Stimulated activated CD4-positive, alpha-beta T cell treated with anti-CD3 and anti-CD28 coated beads, Interleukin-15, amount 100 ng/mL, for 48 hours (primary cell): ENCODE results near the gene SCYGR1.
A peak's percentile ranks its signal among the peaks of the same experiment; 100 is the strongest.
"Not testable (repeated sequence)": the region's sequence is repeated elsewhere in the genome, so short reads cannot be mapped to it uniquely, and the experiment has no call there.

Source experiments
- DNase-seq, 2 donors: peaks; one replicate each; pipeline ENCODE4 v3.0.0-alpha.2; 2020; ENCODE audit warnings: low read depth in 2 of 2

The SCYGR1 gene, protein sequence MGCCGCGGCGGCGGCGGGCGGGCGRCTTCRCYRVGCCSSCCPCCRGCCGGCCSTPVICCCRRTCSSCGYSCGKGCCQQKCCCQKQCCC

DNA sequence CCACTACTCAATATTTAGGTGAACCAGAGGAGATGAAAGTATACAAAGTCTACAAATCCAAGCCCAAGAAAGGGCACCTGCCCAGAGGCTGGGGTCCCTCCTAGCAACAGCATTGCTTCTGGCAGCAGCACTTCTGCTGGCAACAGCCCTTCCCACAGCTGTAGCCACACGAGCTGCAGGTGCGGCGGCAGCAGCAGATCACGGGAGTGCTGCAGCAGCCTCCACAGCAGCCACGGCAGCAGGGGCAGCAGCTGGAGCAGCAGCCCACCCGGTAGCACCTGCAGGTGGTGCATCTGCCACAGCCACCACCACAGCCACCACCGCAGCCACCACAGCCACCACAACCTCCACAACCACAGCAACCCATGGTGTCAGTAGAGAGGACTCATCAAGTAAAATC is at the start of gene SCYGR1:
Gene SCYGR1, minus strand, starts transcription at position 367 of the 400 bp plus-strand sequence. Its CDS starts 0 bp downstream, at position 367.
- not testable (repeated sequence) for DNase-seq

DNA sequence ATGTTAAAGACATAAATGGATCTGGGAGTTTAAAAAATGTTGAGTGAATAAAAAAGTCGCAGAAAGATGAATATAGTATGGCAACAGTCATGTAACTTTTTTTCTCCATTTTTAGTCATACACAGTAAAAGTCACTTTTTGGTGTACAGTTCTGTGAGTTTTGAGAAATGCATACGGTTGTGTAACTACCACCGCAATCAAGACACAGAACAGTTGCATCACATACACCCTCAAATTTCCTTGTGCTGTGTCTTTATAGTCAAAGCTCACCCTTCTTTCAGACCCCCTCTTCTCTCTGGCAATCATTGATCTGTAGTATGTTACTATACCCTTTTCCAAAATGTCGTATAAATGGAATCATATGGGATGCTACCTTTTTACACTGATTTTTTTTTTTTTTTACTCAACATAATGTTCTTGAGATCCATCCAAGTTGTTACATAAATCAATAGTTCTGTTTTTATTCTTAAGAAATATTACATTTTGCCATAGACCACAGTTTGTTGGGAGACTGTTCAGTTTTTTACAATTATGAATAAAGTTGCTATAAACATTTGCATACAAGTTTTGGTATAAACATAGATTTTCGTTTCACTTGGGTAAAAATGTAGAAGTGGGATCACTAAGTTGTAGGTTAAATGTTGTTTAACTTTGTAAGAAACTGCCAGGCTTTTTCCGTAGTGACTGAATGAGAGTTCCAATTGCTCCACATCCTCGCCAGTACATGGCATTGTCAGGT is 48.9 kb upstream of the SCYGR1 start:
- no peak for DNase-seq

DNA sequence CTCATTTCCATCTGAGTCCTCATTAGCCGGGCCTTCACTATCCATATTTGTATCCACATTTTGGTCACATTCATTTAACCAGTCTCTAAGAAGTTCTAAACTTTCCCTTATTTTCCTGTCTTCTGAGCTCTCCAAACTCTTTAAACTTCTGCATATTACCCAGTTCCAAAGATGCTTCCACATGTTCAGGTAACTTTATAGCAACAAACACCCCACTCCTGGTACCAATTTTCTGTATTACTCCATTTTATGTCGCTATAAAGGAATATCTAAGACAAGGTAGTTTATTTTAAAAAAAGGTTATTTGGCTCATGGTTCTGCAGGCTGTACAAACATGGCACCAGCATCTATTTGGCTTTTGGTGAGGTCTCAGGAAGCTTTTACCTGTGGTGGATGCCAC is 45.4 kb upstream of the SCYGR1 start:
- no peak for DNase-seq

DNA sequence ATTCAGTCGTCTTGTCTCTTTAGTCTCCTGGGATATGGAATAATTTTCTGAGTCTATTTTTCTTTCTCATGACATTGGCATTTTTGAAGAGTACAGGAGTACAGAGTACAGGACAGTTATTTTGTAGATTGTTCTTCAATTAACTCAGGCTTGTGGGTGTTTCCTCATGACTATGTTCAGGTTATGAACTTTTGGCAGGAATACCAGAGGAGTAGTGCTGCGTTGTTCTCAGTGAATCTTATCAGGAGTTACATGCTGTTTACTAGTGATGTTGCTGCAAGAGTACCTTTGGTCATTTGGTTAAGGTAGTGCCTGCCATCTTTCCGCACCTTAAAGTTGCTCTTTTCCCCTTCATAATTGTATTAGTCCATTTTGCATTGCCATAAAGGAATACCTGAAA is 42.9 kb upstream of the SCYGR1 start:
- DNase-seq, result no peak

DNA sequence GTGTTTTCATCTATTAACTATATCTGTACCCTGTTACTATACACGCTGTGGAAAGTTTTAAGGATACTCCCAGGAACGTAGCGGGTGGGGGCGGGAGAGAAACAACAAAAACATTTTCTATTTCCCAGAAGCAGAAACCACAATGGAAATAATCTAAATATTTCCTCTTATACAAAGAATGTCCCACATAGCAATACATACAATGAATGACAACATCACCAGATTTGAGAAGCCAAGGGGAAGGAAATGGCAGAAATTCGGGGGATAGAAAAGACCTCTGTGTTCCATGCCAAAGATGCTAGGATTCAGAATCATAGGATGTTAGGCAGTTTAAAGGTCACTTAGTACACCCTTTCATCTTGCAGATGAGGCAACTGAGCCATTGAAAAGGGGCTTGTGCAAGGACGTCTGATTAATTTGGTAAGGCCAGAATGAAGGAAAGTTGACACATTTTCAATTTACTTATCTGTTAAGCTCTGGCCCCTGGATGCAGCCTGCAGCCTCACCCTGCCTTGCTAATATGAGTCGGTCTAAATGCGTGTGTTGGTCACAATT is 41.1 kb upstream of the SCYGR1 start:
- DNase-seq, result no peak

DNA sequence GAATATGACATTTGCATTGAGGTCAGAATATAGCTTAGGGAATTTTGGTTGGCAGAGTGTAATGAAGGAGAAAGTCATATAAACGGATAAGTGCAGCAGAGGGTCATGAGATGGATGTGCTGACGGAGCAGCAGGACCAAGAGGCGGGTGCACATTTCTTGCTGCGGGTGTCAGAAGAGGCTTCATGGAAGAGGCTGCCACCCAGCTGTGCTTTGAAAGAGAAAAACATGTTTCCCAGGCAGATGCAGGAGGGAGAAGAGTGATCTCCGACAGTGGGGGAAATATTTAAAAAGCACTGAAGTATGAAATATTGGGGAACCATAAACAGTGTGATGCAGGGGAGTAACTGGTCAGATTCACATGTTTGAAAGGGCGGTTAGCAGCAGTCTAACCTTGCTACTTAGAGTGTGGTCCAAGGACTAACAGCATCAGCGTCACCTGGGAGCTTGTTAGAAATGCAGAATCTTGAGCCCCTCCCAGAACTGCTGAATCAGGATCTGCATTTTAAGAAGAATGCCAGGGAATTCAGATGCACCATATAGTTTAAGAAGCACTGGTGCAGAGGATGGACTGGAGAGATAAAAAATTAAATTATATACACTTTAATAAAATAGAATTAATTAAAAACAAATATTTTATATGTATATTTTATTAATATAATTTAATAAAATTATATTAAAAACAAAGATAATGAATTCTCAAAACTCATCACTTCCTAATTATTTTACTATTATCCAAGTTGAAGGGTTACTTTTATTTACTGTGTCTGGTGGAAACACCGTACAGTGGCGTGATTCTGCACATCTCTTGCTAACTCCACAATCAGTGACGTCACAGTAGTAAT is 36.1 kb upstream of the SCYGR1 start:
- DNase-seq, result no peak

DNA sequence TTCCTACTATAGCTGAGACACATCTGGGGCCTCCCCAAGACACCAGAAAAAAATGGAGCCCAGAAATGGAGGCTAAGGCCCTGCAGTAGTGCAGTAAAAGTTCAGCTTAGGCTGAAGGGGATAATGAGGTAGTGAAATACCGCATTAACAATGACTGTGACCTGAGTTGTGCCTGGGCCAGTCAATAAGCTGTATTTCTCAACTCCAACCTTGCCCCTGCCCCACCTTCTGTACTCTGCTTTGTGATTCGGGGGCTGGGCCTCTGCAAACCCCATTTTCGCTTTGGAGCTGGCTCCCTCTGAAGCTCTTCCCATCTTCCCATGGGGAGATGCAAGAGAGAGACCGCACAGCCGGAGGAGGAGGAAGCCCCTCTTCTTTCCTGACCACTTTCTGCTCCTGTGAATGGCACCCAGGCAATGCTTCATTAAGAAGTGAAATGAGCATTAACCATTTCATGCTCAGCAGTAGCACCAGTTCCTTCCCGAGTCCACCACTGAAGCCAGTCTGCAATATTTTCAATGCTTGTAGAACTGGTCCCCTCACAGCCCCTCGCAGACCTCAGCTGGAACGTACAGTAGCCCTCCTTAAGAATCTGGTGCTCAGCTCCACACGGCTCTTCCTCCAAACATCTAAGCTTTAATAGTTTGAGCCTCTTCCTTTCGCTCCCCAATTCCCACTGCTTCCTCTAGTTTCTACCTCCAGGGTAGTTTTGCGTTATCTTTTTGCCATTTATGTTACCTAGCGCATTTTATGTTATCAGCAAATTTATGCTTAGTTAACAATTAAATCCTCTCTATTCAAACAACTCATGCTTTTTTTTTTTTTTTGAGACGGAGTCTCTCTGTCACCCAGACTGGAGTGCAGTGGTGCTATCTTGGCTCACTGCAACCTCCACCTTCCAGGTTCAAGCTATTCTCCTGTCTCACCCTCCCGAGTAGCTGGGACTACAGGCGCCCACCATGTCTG is 32.6 kb upstream of the SCYGR1 start:
- DNase-seq, result no peak

DNA sequence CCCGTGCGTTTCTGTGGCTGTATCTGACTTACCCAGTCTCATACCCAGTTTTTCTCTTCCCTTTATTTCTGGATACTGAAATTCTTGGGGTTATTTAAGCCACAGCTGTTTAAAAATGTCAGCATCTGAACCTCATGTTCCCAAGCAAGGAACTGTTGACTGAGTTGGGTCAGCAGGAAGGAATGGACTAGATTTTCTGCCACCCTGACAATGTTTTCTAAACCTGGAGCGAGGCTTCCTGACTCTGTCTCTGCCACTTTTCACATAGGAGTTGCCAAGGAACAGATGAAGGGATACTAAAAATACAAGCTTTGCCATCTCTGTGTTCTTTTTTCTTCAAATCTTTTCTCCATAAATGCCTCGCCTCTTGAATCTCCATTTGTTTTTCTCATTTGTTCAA is 29.0 kb upstream of the SCYGR1 start:
- no peak for DNase-seq

DNA sequence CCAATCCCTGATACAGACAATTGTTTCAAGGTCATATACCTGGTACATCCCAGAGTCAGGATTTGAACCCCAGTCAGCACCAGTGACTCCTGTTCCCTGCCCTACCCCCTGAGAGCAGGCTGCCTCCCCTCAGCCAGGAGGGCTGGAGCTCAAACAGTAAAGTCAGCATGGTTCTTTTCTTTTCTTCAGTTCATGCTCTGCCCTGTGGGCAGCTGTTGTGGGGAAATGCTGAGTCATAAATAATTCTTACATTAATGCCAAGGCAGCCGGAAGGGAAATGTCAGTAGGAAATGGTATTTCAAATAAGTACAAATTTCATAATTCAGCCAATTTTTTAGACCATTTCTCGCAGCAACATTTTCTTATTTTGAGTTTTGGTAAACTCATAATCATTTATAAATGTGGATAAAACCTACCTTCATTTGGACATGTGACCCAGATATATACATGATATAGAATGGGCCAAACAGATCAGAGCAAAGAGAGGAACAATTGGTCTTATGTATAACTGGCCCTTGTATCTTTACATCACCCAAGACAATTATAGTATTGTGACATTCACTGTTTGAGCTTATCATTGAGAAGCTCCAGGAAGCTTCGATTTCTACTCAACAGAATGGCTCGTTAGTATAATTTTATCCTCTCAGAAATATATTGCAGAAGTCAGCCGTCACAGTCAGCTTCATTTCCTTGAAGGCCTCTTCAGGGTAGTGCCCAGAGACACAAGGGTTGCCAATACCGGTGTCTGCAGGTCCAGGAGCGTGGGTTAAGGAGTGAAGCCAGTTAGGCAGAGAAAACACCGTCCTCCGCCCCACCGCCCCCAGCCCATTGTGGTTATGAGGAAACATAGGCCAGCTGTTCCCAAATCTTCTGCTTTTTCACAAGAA is 28.0 kb upstream of the SCYGR1 start:
- no peak for DNase-seq

DNA sequence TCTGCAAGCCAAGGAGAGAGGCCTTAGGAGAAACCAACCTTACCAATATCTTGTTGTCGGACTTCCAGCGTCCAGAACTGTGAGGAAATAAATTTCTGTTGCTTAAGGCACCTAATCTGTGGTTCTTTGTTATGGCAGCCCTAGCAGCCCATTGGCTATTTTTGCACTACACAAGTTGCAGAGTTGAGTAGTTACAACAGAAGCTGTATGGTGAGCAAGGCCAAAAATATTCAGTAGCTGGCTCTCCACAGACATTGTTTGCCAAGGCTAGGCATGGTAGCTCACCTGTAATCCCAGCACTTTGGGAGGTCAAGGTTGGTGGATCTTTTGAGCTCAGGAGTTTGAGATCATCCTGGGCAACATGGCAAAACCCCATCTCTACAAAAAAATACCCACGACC is 27.1 kb upstream of the SCYGR1 start:
- DNase-seq, result no peak

DNA sequence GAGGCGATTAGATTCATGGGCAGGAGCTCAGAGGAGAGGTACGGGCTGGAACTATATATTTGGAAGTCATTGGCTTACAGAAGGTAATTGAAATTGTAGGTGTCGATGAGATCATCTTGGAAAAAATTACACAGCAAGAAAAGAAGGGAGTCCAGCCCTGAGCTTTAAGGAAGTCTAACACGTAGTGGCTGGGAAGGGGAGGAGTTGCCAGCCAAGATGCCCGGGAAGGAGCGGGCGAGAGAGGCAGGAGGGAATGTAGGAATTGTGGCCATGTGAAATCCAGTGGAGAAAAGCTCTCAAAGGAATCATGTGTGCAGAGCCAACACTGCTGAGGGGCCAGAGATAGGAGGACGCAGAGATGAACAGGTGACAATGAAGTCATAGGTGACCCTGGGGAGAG is 25.6 kb upstream of the SCYGR1 start:
- DNase-seq, result no peak

DNA sequence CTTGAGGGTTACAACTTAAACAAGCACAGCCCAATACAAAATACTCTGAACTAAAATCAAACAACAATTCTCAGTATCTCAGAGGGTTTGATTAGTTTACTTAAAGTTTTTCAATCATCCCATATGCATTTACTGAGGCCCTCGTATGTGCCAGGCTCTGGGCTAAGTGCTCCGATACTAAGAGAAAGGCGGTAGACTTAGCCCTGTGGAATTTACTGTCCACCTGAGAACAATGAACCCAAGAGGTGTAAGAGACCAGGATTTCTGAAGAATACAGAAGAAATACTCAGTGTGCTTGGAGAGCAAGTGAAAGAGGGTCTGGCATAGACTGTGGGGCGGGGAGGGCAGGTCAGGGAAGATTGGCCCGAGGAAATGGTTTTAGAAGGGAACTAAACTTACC is 25.1 kb upstream of the SCYGR1 start:
- DNase-seq, result no peak

DNA sequence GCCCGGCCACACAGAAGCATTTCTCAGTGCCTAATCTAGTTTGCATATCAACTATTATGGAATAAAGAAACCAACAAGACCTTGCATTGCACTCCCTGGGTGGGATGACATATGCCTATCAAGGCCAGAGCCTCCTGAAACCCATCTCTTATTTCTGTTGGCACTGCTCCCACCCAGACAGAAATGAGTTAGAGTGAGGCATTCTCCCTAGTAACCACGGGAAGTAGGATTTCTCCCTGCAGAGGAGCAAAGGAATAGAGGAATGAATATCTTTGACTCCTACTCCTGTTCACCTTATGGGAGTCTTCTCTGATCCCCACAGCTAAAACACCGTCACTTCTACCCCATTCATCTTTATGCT is 24.2 kb upstream of the SCYGR1 start:
- DNase-seq, result no peak

DNA sequence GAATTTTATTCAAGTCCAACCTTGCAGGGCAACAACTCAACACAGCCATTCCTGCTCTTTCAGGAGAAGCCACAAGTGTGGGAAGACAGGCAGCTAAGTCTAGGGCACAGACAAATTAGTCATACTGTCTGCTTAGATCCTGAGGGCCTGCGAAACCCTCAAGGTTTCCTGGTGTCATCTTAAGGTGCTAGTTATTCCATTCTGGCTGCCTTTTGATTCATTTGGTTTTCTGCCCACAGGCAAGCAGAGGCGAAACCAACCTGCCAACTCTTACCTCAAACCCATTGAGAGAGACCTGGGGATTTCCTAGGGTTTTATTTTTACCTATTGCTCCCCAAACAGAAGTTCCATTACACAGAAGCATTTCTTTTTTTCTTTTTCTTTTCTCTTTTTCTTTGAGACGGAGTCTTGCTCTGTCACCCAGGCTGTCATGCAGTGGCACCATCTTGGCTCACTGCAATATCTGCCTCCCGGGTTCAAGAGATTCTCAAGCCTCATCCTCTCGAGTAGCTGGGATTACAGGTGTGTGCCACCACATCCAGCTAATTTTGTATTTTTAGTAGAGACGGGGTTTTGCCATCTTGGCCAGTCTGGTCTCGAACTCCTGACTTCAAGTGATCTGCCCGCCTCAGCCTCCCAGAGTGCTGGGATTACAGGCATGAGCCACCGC is 23.7 kb upstream of the SCYGR1 start:
- DNase-seq, result peak; percentile 58 to 59

DNA sequence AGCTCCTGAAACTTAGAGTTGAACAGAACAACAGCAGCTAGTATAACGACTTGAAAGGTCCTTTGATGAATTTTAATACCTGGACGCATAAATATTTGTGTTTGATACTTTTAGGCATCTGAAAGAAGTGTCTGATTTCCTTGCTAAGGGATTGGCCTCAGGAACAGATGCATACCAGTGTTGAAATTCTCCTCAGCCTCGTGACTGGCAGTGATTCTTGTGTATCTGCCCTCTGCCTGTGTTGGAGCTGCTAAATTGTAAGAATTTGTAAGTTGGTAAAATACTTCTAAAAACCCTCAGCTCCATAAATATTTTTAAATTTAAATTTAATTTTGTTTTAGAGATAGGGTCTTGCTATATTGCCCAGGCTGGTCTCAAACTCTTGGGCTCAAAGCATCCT is 22.4 kb upstream of the SCYGR1 start:
- DNase-seq, result no peak

DNA sequence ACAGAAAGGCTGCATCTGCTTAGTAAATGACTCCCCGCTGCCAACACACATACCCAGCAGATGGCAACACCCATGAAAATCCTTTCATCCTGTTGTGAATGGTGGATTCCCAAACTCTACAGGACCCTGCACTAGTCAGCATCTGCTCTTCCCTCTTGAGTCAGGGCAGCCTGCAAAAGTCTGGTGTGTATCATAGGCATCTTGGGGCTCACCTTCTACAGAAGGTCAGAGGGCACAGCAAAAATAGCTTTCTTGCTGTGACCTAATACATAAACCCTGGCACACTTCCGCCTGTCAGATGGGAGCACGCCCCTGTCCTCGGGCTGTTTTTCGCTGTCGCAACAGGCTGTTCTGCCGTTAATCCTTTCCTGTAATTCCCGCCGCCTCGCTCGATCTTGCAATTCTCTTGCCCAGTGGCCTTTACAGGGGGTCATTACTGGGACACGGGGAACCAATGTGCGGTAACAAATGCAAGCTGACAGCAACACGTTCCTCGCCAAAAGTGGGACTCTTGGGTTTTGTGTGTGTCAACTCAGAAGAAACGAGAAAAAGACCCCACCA is 19.9 kb upstream of the SCYGR1 start:
- DNase-seq, result no peak

DNA sequence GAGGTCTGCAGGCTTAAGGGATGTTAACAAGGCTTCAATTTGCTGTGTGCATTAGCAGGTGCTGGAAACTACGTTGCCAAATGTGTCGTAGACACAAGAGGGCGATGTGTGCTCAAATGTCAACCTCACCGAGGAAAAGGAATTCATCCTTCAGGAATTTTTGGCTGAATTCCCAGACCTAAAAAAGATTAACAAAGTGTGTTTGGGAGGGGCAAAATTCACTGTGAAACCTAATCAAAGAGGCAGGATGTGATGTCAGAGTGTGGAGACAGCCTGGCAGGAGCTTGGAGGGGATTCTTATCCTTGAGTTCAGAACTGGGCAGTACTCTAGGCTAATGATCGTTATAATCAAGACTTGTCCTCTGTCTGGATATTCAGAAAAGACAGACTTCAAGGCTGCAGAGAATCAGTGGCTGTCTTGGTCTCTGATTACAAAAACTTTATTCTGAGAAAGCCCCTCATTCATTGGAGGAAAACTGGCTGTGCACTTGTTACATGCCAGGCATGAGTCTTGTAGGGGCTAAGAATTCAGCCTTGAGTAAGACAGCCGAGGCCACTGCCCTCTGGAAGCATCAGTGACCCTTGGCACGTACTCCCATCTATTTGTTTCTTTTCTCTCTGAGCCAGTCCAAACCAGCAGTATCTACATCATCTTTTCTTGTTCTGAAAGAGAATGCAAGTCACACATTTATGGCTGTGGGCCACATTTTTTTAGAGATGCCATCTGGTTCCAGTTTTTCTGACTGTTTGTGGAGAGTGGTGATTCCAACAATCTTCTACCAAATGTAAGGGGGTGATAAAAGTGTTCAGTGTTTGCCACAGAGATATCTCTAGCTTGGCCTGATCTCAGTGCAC is 18.7 kb upstream of the SCYGR1 start:
- no peak for DNase-seq

DNA sequence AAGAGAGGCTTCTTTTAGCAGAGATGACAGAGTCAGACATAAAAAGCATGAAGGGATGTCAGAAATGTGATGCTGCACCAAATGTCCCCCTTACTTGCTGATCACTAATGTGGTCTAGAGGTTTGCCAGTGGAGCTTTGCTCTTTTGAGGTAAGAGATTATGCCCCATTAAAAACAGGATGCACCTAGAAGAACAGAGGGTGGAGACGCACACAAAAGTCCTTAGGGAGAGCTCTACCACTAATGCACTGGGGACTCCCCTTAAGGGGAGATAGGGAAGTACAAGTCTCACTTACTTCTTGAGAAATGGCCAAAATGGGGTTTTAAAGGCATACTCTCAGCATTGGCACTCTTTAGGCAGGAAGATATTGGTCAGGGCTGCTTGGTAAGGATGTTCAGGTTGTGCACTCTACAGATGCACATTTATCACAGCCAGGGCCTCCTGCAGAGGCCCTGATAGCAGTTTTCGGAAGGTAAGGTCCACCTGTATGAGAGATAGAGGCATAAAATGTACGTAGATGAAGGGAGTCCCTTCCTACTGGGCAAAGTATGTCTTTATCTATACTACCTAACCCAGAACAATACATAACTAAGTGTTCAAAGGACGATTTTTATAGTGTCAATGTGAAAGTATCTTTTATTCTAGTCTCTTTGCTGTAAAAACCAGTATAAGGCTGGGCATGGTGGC is 17.0 kb upstream of the SCYGR1 start:
- no peak for DNase-seq
